Stimulated activated CD8-positive, alpha-beta memory T cell treated with anti-CD3 and anti-CD28 coated beads, Interleukin-7, amount 100 ng/mL, for 24 hours (primary cell): ENCODE results near the gene TMEM128.
"Not testable (repeated sequence)": the region's sequence is repeated elsewhere in the genome, so short reads cannot be mapped to it uniquely, and the experiment has no call there.

Experiments
- DNase-seq: peaks from one replicate; pipeline ENCODE4 v3.0.0-alpha.2; 2020; ENCODE audit warnings: low read depth

The TMEM128 gene

DNA sequence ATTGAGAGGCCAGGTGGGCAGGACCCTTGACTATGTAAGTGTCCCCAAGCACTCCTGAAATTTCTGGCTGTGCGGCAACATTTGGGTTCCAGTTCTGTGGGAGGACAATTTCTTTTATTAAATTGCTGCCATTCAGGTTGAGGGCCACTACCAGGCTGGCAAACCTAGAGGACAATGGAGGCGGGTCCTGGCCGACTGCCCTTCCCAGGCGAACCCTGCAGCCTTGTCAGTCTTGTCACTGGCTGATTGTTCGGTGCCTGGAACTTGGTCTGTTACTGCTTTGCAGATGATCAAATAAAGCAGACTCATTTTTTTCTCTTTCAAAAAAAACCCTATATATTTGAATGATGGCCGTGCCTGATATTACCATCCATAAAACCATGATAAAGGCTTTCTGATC lies 6.6 kb upstream of the TMEM128 start:
- DNase-seq, result no peak

DNA sequence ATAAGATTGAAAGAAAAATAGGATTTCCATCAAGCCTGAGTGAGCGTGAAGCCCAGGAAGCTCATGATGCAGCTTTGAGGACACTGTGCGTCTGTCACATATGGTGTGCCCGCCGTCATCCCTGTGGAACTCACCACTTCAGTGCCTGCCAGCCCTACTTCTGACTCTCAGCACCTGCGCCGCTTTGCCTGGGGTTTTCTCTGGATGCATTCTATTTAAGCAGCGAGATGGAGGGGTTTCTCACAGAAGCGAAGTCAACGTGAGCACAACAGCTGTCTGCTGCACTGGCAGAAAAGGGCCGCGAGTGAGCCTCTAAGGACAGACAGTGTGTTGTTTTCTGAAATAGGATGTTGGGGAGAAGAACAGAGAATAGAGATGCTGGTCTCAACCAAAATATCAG lies 6.2 kb upstream of the TMEM128 start:
- DNase-seq, result no peak

DNA sequence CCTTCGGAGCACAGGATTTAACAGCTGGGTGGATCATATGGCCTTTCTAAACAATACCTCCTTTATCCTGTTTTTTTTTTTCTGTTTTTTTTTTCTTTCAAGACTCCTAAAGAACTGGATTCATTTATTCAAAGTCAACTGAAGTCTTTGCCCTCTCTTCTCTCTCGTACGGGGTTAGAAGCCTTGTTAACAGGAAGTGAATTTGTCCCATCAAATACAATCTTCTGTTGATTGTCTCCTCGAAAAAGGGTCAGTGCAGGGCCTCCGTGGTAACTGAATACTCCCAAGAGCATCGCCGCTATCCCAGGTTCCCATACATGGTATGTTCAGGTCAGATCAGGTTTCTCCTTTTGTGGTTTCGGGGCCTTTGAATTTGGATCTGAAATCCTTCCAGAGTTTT lies 1.8 kb upstream of the TMEM128 start:
- no peak for DNase-seq

DNA sequence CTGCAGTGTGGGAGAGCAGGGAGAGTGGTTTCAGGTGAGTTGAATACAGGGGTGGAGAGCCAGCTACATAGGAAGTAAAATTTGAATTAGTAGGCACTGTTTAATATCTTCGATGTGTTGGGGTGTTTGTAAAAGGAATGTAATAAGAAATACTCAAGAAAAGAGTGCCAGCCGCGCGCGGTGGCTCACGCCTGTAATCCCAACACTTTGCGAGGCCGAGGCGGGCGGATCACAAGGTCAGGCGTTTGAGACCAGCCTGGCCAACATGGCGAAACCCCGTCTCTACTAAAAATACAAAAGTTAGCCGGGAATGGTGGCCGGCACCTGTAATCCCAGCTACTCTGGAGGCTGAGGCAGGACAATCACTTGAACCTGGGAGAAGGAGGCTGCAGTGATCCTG lies 1.3 kb upstream of the TMEM128 start:
- DNase-seq, result not testable (repeated sequence)

DNA sequence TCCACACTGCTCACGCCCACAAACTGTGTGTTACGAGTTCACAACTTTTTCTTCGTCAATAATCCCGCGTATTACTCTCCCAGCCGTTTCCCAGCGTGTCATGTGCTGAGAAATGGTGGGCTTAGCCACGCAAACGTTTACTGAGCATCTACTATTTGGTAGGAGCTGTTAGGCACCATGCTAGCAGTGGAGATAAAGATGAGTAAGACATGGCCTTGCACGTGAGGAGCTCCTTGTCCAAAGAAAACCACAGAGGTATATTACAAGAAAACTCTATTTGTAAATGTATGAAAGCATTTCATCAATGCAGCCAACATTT lies 821 bp upstream of the TMEM128 start:
- DNase-seq, result no peak

DNA sequence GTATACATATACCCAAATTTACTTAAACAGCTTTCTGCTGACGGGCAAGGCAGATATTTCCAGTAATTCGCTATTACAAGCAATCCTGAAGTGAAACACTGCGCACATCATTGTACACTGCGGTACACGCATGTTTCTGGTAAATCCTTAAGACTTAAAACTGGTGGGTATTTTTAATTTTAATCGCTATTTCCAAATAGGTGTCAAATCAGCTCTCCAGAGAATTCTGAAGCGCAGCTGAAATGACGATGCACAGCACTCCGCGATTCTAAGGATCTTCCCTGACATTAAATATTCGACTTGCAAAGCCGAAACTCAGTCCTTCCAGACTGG lies 361 bp downstream of the TMEM128 start:
- DNase-seq, result no peak

DNA sequence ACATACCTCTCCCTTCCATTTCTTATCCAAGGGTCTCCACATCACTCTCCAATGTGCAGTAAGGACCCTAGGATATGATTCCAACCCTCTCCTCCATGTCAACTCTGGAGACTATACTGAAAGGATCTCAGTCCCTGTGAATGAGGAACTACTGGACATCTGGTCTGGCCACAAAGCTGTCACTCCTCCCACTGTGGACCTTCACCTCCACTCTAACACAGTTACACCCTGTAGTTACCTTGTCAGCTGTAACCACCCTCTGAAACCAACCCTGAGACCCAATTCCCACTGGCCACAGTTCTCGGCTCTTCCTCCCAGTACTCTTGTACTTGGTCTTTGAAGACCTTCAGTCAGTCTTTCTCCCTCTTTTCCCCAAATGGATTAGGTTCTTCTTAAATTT lies 2.9 kb downstream of the TMEM128 start:
- no peak for DNase-seq

DNA sequence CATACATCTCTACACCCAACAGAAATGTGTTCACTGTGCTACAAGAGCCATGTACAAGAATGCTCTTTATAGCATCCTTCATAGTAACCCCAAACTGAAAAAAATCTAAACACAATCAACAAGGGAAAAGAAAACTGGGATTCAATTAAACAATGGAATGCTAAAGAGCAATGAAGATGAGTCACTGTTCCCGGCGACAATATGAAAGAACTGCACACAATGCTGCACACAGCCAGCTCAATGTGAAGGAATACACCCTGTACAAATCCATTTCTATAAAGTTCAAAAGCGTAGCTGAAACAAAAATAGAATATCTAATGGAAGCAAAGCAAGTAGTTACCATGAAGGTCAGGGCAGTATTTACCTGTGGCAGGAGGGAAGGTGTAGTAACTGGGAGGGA lies 8.5 kb downstream of the TMEM128 start:
- not testable (repeated sequence) for DNase-seq

DNA sequence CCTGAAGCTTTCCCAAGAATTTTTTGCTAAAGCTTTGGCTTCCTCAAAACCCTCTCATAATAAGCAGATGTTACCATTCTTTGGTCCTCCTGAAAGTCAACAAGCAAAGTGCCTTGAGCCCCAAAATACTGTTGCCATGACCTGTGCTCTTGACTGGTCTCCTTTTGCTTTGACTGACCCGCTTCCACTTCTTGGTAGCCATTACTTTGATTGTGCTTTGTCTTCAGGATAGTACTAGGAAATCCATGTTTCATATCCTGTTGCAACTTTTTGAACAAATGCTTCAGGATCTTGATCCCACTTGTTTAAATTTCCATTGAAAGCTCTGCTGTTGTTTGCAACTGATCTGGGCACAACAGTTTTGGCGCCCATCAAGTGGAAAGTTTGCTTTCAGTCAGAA lies 14.4 kb downstream of the TMEM128 start:
- DNase-seq, result no peak

DNA sequence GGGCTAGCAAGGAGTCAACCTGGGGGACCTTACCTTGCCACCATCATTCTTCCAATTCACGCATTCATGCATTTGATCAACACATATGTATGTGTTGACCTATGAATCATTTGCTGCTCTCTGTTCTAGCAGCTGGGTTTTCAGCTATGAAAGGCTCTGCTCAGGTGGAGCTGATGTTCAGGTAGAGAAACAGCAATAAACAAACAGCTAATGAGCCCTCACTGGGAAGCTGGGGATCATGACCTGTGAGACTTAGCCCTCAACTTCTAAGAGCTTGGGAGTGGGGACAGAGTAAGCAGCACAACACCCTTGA lies 19.7 kb downstream of the TMEM128 start:
- no peak for DNase-seq

DNA sequence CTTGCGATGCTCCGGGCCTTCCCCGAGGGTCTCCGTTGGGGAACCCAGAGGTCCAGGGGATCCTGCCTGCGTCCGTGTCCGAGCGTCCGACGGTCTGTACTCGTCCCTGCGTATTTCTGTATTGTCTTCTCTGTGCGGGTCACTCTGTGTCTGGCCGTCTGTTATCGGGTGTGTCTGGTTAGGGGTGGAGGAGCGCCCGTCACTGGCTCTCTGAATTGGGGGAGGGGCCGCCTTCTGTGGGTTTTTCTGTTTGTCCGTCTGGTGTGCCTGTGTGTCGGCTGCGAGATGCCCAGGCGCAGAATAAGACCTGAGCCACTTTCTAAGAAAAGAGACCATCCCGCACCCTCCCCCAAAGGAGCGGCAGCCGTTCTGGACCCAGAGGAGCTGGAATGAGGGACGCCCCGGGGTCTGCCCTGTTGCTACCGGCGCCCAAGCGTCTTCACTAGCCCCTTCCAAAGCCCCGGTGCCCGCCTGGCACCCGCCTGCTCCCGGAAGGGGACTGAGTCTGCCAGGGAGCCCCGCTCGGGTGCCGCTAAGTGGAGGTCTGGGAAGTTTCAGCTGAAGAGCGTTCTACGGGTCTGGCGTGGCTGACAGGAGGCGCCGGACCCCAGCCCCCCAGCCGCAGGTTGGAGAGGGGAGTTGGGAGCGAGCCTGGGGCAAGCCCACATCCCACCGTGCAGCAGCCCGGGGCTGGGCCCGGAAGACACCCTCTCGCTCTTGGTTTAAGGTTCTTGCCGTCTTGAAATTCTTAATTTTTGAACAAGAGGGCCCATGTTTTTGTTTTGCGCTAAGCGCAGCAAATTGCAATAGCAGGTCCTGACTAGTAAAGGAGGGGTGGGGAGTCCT lies 20.3 kb downstream of the TMEM128 start:
- no peak for DNase-seq

DNA sequence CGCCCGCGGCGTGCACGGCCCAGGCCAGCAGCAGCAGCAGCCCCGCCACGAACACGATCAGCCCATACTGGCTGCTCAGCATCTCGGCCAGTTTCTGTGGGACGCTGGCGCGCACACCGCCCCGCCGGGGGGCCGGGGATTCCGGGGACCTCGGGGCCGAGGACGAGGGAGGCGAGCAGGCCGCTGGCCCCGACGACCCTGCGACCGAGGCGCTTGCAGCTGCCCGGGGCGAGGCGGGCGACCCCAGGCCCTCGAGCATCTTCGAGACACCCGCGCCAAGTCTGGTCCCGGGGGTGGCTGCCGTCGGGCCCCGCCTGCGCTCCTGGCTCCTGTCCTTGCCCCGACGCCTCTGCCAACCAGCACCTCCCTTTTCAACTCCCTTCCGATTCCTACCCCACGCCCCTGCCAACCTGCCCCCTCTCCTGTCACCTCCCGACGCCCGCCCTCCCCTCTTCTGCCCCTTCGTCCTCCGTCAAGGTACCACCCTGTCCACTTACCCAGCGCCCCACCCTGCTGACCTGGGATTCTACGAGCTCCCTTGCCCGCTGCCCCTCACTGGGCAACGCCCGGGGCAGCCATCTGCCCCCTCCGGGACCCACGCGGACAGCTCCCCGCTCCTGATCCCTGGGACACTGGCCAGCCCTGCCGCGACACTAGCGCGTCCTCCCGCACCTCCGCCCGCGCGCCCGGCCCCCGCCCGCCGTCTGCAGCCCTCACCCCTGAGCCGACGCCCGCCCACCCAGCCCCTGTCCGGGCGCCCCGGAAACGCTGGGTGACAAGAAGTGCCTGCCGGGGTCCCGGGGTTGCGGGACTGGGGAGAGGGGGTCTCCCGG lies 21.2 kb downstream of the TMEM128 start, which contains the start of gene OTOP1:
Gene OTOP1, minus strand, starts transcription at position 324 of the 833 bp plus-strand sequence. Its CDS starts 65 bp downstream, at position 259.
- DNase-seq, result no peak

DNA sequence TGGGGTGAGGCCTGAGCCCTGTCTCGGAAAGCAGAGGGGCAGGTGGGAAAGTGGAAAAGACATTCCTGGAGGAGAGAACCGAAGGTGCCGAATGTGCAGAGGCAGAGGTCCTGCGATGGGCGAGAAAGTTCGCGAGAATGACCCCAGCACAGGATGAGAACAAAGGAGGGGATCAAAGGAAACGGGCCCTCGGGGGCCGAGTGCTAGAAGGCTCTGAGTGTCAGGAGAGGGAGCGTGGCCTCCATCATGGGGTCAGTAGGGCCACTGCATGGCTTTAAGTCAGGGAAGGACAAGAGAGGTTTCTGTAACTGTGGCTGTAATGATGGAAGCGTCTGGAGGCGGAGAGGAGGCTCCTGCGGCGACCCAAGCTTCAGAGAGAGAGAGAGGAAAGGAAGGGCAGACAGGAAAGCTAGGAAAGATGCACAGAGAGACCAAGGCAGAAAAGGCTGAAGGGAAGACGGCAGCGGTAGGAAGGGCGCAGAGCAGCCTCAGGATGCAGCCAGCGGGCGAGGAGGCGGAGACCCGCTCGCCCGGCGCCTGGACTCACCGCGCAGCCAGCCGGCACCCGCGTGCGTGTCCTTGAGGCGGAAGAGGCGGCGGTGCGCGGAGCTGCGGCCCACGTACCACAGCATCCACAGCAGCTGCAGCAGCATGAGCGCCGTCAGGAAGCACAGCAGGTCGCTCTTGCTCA lies 22.0 kb downstream of the TMEM128 start:
- no peak for DNase-seq

DNA sequence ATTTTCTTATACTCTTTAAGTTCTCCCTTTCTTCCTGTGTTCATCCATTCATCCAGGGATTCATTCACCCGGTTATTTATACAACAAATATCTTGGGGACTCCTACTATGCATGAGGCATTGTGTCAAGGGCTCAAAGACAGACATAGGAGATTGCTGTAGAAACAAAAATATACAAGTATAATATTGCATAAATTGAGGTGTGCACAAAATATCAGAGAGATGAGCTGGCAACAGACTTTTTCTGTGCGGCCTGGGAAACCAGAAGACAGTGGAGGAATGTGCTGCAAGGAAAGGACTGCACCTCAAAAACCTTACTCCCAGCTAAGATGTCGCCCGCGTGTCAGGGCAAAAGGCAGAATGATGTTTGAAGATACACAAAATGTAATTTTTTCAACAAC lies 30.9 kb downstream of the TMEM128 start:
- no peak for DNase-seq

DNA sequence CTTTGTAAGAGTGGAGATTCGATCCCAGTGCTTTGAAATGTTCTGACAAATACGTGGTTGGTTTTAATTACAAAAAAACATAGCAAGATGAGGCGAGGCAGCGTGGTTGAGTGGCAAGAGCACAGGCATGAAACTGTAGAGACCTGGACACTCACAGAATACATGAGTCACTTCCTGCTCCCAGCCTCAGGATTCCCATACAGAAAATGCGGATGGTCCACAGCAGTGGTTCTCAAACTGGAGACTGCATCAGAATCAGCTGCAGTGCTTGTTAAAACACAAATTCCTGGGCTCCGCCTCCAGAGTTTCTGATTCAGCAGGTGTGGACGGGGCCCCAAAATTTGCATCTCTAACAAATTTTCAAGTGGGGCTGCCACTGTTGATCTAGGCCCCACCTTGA lies 31.4 kb downstream of the TMEM128 start:
- DNase-seq, result no peak

DNA sequence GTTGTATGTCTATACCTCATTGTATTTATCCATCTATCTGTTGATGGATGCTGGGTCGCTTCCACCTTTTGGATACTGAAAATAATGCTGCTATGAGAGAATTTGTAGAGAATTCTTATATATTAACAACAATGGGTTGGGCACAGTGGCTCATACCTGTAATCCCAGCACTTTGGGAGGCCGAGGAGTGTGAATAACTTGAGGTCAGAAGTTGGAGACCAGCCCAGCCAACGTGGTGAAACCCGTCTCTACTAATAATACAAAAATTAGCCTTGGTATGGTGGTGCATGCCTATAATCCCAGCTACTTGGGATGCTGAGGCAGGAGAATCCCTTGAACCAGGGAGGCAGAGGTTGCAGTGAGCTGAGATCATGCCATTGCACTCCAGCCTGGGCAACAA lies 34.3 kb downstream of the TMEM128 start:
- not testable (repeated sequence) for DNase-seq

DNA sequence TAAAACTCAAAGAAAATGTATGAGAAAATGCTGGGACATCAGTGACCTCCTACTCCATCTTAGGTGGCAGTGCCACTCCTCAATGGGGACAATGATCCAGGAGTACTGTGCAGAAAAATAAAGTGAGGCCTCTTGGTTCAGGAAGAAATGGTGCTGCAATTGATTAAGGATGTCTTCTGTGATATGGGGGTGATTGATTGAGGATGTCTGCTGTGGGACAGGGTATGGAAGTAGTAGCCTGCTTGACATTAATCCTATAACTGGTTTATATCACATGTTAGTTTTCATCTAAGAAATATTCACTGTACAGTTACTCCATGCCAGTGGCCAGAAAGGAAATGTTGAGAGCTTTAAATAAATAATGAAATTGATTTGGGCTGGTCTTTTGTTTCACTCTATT lies 41.8 kb downstream of the TMEM128 start:
- DNase-seq, result no peak

DNA sequence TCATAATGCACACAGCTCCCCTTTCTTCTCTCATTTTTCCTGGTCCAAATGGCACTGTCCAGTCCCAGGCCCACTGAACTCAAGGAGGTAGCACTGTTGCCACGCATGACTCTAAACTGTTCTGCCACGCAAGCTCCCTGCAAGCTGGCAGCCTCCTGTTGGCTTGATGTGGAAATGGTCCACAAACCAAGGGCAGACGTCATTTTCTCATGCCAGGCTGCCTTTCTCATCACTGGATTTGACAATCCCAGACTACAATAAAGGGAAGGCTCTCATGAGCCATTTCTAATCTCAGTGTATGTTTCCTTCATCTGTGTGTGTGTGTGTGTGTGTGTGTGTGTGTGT lies 43.6 kb downstream of the TMEM128 start:
- DNase-seq, result no peak

DNA sequence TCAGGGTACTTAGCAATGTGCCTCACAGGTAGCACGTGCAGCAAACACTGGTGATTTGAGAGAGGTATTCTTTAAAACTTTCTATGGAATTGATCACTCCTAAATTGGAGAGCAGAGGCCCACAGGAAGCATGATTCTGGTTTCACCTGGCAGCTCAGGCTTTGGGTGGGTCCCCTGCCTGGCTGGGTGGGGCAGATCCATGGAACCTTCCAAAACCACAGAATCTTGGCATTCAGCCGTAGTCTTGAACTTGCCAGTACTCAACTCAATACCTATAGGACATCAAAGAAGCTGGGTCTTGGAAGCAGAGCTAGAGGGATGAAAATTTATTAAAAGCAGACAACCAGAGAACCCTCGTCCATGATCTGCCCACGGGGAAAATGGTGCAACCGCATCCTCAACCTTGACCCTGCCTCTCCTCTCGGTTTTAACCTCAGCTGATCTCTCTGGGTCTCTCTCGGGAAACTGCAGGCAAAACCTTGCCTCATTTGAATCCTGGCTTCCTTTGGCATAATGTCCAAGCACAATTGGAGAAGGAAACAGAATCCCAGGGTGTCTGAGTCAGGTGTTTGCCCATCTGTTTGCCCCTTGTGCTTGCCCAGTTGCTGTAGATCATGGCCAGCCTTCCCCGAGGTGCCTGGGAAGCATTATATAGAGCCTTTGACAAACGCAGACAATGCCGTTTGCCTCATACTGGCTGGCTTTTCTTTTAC lies 44.2 kb downstream of the TMEM128 start:
- DNase-seq, result no peak

DNA sequence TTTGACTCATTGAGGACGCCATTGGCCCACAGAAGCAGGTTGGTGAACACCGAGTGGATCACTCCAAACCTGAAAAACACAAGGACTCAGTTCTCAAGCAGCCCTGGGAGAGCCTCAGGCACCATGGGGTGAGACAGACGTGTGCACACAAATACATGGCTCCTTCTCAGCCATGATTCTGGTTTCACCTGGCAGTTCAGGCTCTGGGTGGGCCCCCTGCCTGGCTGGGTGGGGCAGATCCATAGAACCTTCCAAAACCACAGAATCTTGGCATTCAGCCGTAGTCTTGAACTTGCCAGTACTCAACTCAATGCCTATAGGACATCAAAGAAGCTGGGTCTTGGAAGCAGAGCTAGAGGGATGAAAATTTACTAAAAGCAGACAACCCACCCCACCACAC lies 45.5 kb downstream of the TMEM128 start:
- DNase-seq, result no peak

DNA sequence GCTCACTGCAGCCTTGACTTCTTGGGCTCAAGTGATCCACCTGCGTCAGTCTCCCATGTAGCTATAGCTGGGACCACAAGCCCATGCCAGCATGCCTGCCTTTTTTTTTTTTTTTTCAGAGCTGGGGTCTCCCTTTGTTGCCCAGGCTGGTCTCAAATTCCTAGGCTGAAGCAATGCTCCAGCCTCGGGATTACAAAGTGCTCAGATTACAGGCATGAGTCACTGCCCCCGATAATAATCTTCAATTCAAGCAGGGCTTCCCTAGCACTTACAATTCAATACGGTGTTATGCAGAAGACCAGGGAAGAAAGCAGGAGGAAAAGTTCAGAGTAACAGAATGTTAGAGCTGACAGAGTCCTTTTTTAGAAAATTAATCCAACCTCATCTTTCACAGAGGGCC lies 47.4 kb downstream of the TMEM128 start:
- no peak for DNase-seq

DNA sequence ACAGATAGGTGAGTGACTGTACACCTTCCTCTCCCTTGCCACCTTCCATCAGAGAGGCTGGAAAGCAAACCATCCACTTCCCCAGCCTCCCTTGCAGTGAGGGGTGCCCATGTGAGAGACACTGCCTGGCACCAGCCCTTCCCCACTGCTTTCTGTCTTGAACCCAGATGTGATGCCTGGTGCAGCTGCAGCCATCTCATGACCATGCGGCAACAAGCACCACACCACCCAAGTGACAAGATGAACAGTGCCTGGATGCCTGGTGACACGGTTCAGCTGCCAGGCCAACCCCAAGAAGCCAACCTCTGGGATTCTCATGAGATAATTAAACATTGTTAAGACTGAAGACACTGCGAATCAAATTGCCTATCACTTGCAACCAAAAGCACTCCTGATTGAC lies 52.7 kb downstream of the TMEM128 start:
- DNase-seq, result no peak

DNA sequence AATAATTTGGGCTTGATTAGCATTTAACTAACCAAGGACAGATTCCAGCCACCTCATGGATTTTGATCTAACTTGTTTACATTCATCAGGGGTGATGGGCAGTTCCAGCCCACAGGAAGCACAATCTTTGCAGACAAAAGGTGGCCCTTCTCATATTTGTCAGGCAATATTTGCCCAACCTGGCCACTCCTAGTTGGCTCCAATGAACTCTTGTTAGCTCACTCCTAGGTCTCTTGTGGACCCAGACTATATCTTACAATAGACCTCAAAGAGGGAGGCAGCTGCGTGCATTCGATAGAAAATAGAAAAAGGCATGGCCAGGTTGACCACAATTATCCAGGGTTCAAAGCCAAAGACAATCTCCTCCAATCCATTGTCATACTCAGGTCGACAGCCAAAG lies 59.5 kb downstream of the TMEM128 start:
- DNase-seq, result not testable (repeated sequence)
